Type B pancreatic cell (in vitro differentiated cells): Measurements from ENCODE around the gene ACSF2. TPM values are rescaled to one million over a fixed set of nuclear protein-coding genes. Genes with fewer than 3 reads are reported as not detected.

Experiments used
- DNase-seq: peaks from one replicate; pipeline ENCODE4 v3.0.0; 2021; ENCODE audit warnings: mixed read lengths; ENCODE audit not compliant: unreplicated experiment; ENCODE audit errors: extremely low spot score
- H3K27ac Mint-ChIP-seq: 2 replicates; pipeline ENCODE4 v1.8.0; 2021; ENCODE audit warnings: mild to moderate bottlenecking, mixed read lengths
- H3K27me3 Mint-ChIP-seq: 2 replicates; pipeline ENCODE4 v1.8.0; 2021; ENCODE audit warnings: mixed read lengths
- H3K36me3 Mint-ChIP-seq: 2 replicates; pipeline ENCODE4 v1.8.0; 2021; ENCODE audit warnings: mixed read lengths
- H3K4me1 Mint-ChIP-seq: one replicate; pipeline ENCODE4 v1.8.0; 2021; ENCODE audit warnings: mixed read lengths; ENCODE audit not compliant: unreplicated experiment
- H3K4me3 Mint-ChIP-seq: 2 replicates; pipeline ENCODE4 v1.8.0; 2021; ENCODE audit warnings: mild to moderate bottlenecking, mixed read lengths
- H3K9me3 Mint-ChIP-seq: 2 replicates; pipeline ENCODE4 v1.8.0; 2021; ENCODE audit warnings: mixed read lengths
- CTCF ChIP-seq: fragments of 200-600 bp; sonication (generic); conservative IDR thresholded peaks from 2 replicates; pipeline ENCODE4 v1.5.0; 2021; ENCODE audit warnings: antibody characterized with exemption, mild to moderate bottlenecking
- total RNA-seq: library from RNA; stranded (reverse); gene quantifications from 2 replicates; pipeline ENCODE4 v1.2.1, GENCODE V29; 2021; ENCODE audit warnings: low replicate concordance

The ACSF2 gene
- total RNA-seq, 1 donor from 2014 or later = 57.3 TPM

DNA sequence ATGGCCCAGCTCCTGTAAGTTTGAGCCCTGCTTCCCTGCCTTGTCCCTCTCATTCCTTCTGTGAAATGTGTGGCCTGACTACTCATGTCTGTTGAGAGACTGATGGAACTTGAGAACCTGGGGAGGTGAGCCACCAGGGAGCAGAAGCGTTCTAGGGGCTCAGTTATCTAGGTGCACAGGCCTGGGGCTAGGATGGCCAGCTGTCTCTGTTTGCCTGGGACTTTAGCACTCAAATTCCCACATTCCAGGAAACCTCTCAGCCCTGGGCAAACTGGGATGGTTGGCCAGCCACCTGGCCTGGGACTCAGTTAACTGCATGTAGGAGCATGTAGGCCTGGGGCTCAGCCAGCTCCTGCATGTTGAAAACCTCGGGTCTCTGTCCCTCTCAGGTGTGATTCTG lies 97.2 kb downstream of the ACSF2 start:
- Mint-ChIP-seq H3K27me3 (no peaks in the 10 kb centered on the region), H3K4me3 (no peak overlapping the region), H3K36me3 (no peaks in the 10 kb centered on the region), H3K27ac (no peak overlapping the region), H3K9me3 (no peaks in the 10 kb centered on the region), H3K4me1 (peaks cover 7% of the 10 kb centered on the region)
- no peak for TF ChIP-seq CTCF
- no peak for DNase-seq

Other genes starting within 250 kb of the ACSF2 start
- gene COL1A1, start 224.6 kb upstream of the ACSF2 start, total RNA-seq = 31.0 and 201 TPM in 2 replicates
- gene TMEM92, start 151.8 kb upstream of the ACSF2 start, total RNA-seq = 1.6 and 1.8 TPM in 2 replicates
- 23.5 and 38.8 TPM in 2 replicates for gene XYLT2, start 80.1 kb upstream of the ACSF2 start, total RNA-seq
- gene MRPL27, start 53.0 kb upstream of the ACSF2 start, total RNA-seq = 66.6 and 76.9 TPM in 2 replicates
- 6.2 and 18.7 TPM in 2 replicates for gene EME1, start 53.0 kb upstream of the ACSF2 start, total RNA-seq
- 75.3 and 104 TPM in 2 replicates for gene LRRC59, start 28.7 kb upstream of the ACSF2 start, total RNA-seq
- not detected in 2 replicates for gene CHAD, start 42.7 kb downstream of the ACSF2 start, total RNA-seq
- 26.6 and 40.7 TPM in 2 replicates for gene RSAD1, start 52.6 kb downstream of the ACSF2 start, total RNA-seq
- 0.88 and 4.1 TPM in 2 replicates for gene MYCBPAP, start 82.2 kb downstream of the ACSF2 start, total RNA-seq
- gene EPN3, start 106.5 kb downstream of the ACSF2 start, total RNA-seq = 41.7 and 72.1 TPM in 2 replicates
- gene SPATA20, start 121.0 kb downstream of the ACSF2 start, total RNA-seq = 40.3 and 51.3 TPM in 2 replicates
- gene CACNA1G, start 134.5 kb downstream of the ACSF2 start, total RNA-seq = 1.9 and 27.8 TPM in 2 replicates
- gene ABCC3, start 208.7 kb downstream of the ACSF2 start, total RNA-seq = 10.6 and 13.3 TPM in 2 replicates